Measurements from ENCODE around the gene KANSL3.
"Not testable (repeated sequence)": the region's sequence is repeated elsewhere in the genome, so short reads cannot be mapped to it uniquely, and the experiment has no call there.

Gene KANSL3

GRCh38 chr2:96654791-96655190 lies 16.7 kb upstream of the KANSL3 start:
- DNase-seq: not testable (repeated sequence)

DNA sequence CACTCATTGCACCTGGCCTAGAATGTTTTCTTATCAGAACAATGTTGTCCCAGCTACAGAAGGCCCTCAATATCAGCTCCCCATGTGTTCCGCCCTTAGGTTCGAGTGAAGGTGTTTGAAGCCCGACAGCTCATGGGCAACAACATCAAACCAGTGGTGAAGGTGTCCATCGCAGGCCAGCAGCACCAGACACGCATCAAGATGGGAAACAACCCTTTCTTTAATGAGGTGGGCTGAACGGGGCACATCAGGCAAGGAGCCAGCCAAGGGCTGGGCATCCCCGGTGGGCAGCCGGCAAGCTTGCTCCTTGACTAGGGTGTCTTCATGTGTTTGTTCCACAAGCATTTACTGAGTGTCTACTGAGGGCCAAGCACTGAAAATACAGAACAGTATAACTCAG lies 13.7 kb upstream of the KANSL3 start:
- DNase-seq: no peak

GRCh38 chr2:96649342-96649741 lies 11.2 kb upstream of the KANSL3 start:
- DNase-seq: no peak

DNA sequence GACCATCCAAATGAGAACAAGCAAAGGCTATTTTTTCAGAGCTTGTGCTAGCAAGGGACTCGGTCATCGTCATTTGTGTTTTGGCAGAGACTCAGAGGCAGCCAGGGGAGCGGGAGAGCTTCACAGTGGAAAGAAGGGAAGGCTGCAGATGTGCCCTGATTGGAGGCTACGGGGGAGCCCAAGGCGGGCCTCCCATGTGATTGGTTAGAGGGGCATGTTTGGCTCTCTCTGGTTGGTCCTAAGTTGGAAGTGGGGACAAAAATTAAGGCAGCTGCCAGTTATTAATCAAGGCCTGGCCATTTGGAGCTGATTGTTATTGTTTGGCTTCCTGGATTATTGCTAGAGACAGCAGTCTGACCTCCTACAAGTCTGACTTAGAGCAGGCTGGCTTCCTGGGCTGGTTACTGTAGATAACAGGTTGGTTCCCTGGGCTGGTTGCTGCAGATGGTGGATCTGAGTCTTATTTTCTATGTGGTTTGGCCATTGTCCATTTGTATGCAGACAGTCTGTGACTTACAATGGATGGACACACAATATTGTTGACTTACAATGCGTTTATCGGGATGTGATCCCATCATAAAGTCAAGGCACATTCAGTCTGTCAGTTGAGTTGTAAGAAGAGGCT lies 10.3 kb upstream of the KANSL3 start:
- no peak for DNase-seq

DNA sequence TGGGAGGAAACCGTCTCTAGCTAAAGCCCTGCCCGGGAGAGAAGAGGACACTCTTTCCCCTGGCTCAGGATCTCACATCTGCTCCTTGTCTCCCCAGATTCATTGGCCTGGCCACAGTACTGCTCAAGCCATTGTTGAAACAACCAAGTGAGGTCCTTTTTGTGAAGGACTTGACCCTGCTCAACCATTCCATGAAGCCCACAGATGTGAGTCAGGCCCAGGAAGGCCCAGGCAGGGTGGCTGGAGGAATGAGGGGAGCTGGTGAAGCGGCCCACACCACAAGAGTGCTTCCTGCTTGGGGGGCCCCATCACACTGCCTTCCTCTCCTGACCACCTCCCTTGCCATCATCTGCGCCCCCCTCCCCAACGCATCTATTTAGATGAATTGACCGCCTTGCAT lies 9.6 kb upstream of the KANSL3 start:
- DNase-seq: no peak

DNA sequence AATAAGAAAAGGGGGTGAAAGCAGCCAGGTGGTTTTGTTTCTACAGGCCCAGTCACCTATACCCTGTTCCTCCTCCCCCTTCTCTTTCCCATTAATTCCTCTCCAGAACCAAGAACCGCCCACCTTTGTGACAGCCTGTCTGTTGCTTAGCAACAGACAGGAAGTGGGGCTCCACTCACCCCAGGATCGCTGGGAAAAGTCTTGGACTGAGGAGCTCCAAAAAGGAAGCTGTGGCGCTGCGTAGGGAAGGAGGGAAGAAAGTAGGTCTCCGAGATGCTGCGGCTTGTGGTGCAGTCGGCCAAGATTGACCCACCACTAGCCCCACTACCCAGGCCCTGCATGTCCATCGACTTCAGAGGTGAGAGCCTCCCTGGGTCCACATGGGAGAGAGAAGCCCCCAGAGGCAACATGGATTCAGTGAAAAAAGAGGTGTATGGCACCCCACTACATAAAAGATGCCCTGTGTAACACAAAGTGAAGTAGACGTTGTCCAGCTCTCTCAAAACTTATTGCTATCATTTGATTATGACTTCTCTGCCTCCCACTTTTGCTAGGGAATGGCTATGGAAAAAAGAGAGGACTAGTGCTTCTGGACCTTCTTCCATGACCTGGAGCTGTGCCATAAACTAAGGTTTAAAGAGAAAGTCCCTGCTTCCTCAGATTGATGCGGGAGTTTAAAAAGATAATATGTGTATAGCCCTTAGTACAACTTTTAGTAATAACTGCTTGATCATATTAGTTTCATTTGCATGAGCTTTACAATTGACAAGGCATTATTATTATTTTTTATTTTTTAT lies 4.7 kb upstream of the KANSL3 start, which contains the start of gene FER1L5:
Gene FER1L5 (plus strand): TSS at position 201 of the 797 bp plus-strand sequence. CDS start 73 bp downstream, at position 274.
- no peak for DNase-seq

GRCh38 chr2:96637385-96638143 lies 548 bp downstream of the KANSL3 start:
- DNase-seq: peak; percentile 61 to 71 (median 70)

GRCh38 chr2:96636551-96637171 lies 1.5 kb downstream of the KANSL3 start:
- DNase-seq: no peak

DNA sequence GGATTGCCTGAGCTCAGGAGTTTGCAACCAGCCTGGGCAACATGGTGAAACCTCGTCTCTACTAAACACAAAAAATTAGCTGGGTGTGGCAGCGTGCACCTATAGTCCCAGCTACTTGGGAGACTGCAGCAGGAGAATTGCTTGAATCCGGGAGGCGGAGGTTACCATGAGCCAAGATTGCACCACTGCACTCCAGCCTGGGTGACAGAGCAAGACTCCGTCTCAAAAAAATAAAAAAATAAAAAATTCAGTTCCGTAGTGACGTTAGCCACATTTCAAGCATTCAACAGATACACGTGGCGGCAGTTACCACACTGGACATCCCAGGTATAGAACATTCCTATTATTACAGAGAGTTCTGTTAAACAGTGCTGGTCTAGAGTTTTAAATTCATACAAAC lies 4.5 kb downstream of the KANSL3 start:
- DNase-seq: no peak

GRCh38 chr2:96631804-96632435 lies 6.2 kb downstream of the KANSL3 start:
- DNase-seq: no peak

- DNase-seq: no peak
Observed at GRCh38 chr2:96626553-96626942, 11.6 kb downstream of the KANSL3 start.

DNA sequence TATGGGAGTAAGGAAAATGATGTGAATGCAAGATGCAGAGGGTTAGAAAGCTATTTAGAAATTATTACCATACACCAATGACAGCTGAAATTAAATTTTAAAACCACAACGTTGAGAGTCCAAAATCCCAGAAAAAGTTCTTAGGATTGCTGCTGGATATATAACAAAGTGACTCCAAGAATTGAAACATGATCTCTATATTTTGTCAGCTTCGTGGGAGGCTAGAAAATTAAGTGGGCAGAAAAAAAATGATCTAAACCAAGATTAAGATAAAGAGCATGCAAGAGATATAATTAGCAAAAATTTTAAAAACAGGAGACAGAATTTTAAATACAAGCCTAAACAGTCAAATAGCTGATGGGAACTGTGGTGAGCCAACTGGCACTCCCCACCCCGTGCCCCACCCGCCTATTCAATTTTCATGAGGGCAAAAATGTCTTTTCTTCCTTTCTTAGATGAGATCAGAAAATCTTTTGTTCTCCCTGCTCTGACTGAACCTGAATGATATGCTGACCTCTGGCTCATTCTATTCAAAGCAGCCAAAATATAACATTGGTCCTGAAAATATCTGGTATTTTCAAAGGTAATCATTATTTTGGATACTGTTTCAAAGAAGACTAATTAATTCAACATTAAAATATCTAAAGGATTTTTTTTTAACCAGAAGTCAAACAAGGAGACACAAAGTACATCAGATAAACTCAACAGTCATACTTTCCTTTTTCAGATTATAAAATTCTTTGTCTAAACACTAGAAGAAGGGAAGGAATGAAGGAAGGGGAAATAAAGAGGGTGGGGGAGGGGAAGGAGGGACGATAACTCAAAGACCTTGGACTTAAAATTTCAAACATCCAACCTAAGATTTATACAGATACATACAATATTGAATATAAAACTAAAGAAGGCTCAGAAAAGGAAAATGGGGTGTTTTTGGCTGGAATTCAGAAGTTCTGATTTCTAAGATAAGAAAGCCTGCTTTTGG lies 12.2 kb downstream of the KANSL3 start:
- no peak for DNase-seq

- DNase-seq: no peak
Observed at GRCh38 chr2:96623116-96623515, 15.0 kb downstream of the KANSL3 start.

DNA sequence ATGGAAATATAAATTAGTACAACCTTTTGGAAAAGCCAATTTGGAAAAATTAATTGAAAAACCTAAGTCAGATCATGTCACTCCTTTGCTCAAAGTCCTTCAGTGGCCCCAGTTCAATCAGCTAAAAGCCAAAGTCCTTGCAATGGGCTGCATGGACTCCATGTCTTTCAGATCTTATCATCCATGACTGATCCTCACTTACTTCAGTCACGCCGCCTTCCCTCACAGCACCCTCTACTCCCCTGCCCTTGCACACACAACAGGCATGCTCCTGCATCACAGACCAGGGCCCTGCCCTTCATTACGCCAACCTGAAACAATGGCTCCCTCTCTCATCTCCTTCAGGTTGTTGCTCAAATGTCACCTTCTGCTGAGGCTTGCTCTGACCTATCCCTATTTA lies 15.6 kb downstream of the KANSL3 start:
- DNase-seq: no peak

GRCh38 chr2:96618596-96619283 lies 19.4 kb downstream of the KANSL3 start:
- DNase-seq: no peak

GRCh38 chr2:96617012-96617411 lies 21.1 kb downstream of the KANSL3 start:
- no peak for DNase-seq

GRCh38 chr2:96616535-96616934 lies 21.6 kb downstream of the KANSL3 start:
- DNase-seq: no peak

GRCh38 chr2:96616128-96616527 lies 22.0 kb downstream of the KANSL3 start:
- no peak for DNase-seq

DNA sequence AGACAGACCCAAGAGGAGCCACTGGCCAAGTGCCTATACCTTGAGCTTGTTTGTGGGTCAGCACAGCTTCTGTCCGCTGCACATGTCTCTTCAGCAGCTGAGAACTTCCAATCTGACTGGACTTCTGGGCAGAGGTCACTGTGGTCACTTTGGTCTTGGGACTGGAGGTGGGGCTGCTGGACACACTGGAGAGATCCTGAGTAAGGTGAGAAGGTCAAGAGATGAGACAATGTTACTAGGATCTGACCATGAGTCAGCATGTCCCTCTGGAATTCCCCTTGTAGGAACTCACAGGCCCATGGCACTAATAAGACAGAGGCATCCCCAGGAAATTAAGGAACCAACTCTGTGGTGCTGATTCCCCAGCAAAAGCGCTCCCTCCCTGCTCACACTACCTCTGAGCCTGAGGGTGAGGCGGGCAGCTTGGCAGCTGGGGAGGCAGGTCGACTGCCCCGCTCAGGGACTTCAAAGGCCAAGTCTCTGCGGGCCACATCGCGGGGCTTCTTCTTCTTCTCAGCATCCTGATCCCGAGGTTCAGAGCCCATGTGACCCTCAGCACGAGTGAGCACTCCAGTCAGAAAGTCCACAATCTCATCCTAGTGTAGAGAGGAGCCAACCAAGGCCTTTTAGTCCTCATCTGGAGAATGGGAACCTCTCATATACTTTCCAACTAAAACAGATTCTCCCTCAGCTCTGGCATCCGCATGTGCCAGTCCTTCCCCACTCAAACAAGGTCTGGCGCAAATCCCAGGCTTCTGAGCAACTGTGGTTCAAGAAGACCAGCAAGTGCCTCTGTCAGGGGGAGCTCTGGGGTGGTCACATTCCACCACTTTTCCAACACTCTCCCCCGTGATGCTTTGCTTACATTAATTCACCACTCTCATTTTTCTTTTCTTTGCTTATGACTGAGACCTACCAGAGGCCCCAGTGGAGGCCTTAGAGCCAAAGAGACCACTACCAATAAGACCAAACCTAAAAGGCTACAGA lies 29.4 kb downstream of the KANSL3 start:
- no peak for DNase-seq

DNA sequence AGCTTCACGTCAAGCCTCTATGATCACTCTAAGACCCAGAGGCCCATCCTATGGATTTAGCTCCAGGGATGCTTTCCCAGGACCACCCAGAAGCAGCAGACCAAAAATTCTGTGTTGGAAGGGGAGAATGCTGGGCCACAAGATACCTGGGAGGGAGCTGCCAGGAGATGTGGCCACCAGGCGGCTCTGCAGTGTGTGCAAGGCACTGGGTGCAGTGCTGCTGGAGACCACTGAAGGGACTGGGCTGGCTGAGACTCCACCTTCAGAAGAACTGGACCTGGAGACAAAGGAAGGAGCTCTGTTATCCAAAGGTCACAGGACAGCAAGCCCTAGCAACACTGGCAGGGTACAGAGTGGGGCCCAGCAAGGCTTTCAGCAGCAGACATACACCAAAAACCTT lies 34.0 kb downstream of the KANSL3 start:
- DNase-seq: no peak

All from activated CD4-positive, CD25-positive, alpha-beta regulatory T cell (primary cell).